D721Med (cell line): ENCODE results near the gene MGAT3.

Source experiments
- DNase-seq: peaks from one replicate; pipeline ENCODE4 v3.0.0; 2011; ENCODE audit warnings: low spot score; ENCODE audit not compliant: insufficient read length
- FAIRE-seq: peaks from 2 replicates; lab custom pipeline; 2011; peaks lifted over from hg19 to GRCh38; lab: Jason Lieb, UNC
- TF ChIP-seq, protein P1 (sequence below): IDR thresholded peaks from 2 replicates; pipeline ENCODE4 v1.5.1; 2012; ENCODE audit warnings: mild to moderate bottlenecking, control low read depth; ENCODE audit not compliant: insufficient read depth; ENCODE audit errors: missing control alignments

MGAT3 gene

DNA sequence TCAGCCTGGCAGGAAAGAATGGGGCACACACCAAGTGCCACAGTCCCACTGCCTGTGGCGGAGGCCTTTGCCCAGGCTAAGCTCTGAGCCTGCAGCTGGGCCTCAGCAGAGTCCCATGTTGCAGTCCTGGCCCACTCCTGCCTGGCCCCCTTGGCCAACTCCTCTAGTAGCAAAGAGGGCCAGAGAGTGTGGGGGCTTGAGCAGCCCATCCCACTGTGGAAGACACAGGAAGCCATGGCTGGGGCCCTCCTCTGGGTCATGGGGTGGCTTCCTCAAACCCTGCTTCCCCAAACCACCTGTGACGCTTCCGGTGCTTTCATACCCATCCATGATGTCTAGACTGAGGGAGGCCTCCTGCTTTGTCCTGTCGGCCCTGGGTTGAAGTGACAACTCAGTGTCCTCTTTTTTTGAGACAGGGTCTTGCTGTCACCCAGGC is 69.9 kb downstream of the MGAT3 start:
- TF ChIP-seq, protein P1, sequence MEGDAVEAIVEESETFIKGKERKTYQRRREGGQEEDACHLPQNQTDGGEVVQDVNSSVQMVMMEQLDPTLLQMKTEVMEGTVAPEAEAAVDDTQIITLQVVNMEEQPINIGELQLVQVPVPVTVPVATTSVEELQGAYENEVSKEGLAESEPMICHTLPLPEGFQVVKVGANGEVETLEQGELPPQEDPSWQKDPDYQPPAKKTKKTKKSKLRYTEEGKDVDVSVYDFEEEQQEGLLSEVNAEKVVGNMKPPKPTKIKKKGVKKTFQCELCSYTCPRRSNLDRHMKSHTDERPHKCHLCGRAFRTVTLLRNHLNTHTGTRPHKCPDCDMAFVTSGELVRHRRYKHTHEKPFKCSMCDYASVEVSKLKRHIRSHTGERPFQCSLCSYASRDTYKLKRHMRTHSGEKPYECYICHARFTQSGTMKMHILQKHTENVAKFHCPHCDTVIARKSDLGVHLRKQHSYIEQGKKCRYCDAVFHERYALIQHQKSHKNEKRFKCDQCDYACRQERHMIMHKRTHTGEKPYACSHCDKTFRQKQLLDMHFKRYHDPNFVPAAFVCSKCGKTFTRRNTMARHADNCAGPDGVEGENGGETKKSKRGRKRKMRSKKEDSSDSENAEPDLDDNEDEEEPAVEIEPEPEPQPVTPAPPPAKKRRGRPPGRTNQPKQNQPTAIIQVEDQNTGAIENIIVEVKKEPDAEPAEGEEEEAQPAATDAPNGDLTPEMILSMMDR = no peak
- DNase-seq (no peak), FAIRE-seq (no peak)

DNA sequence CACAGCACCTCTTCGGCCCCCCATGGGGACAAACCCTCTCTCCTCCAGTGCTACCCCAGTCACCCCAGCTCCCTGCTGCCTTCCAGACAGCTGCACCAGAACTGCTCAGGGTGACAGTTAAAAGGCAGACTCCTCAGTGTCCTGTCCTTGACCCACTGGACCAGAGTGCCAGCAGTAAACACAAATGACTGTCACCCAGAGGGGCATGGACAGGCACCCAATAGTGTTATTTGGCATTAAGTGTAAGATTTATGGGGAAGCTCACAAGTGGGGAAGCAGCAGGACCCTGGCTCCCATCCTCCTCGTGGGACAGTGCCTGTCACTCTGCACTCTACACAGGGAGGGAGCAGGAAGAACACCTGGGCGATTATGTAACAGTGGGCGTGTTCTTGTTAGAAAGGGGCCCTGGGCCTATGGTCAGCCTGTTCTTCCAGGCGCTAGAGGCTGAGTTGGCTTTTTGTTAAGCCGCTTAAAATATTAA is 70.7 kb downstream of the MGAT3 start:
- TF ChIP-seq, protein P1 = no peak
- DNase-seq = no peak
- no peak for FAIRE-seq

DNA sequence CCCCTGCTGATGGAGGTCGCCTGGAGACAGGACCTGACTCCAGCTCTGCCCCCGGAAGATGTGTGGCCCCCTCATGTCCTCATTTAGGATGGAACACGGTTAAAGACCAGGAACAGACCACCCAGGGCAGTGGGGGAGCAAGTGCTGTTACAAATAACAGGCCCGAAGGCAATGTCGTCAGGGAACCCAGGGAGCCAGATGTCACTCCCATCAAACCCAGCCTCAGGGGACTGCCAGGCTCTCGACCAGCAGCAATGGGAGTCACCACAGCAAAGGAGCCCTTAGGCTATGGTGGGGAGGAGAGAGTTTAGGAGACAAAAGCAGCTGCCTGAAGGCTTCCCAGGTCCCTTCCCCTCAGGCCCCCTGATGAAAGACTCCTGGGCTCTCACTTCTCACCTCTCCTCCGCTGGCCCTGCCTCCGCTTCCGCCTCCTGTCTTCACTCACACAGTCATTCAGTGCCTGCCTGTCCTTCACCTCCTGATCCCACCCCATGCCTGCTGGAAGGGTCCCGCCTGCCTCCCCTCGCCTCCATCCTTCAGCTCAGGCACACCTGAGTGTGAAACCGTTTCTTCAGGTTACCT is 71.4 kb downstream of the MGAT3 start:
- TF ChIP-seq, protein P1 = no peak
- DNase-seq (no peak), FAIRE-seq (no peak)

DNA sequence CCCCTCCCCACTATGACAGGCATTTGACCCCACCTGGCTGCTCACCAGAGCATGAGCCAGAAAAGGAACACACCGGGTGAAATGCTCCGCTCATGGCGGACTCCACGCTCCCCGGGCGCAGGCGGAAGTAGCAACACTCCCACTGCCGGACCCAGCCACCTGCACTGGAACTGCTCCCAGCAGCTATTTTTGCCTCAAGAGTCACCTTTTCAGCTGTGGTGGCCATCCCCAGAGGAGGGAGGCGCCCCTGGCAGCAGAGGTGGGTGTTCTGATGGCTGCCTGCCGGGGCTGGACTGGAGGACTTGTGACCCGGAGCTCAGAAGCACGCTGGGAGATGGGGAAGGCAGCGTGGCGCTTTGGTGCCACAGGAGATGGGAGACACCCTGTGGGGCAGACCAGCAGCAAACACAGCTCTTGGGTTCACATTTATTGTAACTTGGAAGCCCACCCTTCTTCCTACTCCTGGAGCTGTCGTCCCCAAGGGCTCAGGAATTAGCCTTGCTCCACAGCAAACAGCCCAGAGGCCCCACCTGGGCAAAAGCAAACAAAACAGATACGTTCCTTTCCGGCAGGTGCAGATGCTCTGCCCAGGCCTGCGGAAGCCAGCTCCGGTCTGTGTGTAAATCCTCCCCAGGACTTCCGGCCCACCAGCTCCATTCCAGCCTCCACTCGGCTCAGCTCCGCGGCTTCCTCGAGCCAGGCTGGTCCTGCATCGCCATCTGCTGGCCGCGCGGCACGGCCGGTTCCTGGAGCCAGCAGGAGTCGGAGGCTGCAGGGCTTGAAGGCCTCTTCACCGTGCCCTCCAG is 72.1 kb downstream of the MGAT3 start:
- peak; percentile 65 for DNase-seq
- no peak for FAIRE-seq
- TF ChIP-seq, protein P1 = peak; percentile 97

DNA sequence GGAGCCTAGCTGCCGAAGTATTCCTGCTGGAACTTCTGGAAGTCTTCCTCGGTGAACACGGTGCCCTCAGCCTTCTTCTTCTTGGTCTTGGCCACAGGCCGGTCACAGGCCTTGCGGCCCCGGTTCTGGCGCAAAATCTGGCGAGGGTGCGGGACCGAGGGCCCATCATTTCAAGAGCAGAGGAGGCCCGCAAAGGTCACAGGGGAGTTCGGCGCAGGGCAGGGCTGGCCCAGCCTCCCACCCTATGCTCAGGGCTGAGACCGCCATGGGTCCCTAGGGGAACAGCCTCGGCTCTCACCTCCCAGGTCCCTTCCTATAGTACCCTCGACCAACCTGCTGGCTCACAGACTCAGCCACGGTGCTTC is 72.7 kb downstream of the MGAT3 start:
- FAIRE-seq (no peak), DNase-seq (no peak)
- TF ChIP-seq, protein P1 = no peak

DNA sequence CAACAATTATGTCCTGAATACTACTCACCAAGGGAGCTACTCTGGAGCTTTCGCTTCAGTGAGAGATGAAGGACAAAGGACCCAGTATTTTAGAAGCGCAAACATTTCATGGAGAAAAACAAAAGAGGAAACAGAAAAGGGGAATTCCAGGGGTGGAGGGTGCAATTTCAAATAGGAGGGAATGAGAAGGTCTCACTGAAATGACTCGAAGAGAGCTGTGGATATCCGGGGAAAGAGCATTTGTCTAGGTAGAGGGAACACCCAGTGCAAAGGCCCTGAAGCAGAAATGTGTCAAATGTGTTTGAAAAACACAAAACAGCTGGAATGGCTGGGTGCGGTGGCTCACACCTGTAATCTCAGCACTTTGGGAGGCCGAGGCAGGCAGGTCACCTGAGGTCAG is 73.3 kb downstream of the MGAT3 start:
- TF ChIP-seq, protein P1 = no peak
- DNase-seq (no peak), FAIRE-seq (no peak)
